Measurements from ENCODE around the gene ABO. TPM values are rescaled to one million over a fixed set of nuclear protein-coding genes. Genes with fewer than 3 reads are reported as not detected.
"Not testable (repeated sequence)": the region's sequence is repeated elsewhere in the genome, so short reads cannot be mapped to it uniquely, and the experiment has no call there.

Gene ABO
- total and polyA plus RNA-seq, 8 donors: 0.72 to 67.1 (median 4.1) TPM

DNA sequence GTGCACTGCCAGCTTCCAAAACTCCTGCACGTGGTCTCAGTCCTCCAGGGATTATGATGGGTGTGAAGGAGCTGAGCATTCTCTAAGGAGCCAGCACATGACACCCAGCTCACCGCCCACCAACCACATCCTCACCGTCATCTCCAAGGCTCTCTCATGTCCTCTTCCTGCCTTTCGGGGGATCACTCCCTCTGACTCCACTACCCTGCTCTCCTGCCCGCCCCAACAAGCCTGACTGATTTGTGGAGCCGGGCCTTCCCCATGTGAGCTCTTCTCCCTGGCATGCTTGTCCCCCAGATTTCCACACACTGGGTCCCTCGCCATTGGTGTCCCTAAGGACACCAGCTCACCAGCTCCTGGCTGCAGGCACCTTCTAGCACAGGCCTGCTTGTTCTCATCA lies 1.9 kb downstream of the ABO start:
- H3K27me3 ChIP-seq: peaks cover 0 to 72% (median 28%) of the 10 kb centered on the region in 3 donors
- H3K9me3 ChIP-seq: peaks cover 0 to 9% (median 7%) of the 10 kb centered on the region in 4 donors
- H3K4me3 ChIP-seq: peak overlapping the region in 1 of 4 donors; percentile 64
- WGBS, 5 donors: 76 to 87% (median 78%) methylated on average over 7 of the region's 7 CpGs
- peaks cover 8 to 18% (median 16%) of the 10 kb centered on the region in 4 donors for H3K4me1 ChIP-seq
- H3K36me3 ChIP-seq: no peaks in the 10 kb centered on the region
- no peak for TF ChIP-seq EP300 (IDR thresholded peaks at IDR 0.05)
- no peak for TF ChIP-seq POLR2AphosphoS5 (IDR thresholded peaks at IDR 0.05)
- no peak for TF ChIP-seq POLR2A (IDR thresholded peaks at IDR 0.05)
- TF ChIP-seq, protein P1, sequence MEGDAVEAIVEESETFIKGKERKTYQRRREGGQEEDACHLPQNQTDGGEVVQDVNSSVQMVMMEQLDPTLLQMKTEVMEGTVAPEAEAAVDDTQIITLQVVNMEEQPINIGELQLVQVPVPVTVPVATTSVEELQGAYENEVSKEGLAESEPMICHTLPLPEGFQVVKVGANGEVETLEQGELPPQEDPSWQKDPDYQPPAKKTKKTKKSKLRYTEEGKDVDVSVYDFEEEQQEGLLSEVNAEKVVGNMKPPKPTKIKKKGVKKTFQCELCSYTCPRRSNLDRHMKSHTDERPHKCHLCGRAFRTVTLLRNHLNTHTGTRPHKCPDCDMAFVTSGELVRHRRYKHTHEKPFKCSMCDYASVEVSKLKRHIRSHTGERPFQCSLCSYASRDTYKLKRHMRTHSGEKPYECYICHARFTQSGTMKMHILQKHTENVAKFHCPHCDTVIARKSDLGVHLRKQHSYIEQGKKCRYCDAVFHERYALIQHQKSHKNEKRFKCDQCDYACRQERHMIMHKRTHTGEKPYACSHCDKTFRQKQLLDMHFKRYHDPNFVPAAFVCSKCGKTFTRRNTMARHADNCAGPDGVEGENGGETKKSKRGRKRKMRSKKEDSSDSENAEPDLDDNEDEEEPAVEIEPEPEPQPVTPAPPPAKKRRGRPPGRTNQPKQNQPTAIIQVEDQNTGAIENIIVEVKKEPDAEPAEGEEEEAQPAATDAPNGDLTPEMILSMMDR (IDR thresholded peaks at IDR 0.05): no peak
- peak in 1 of 2 donors; percentile 24 for DNase-seq
- intact Hi-C loops (cut with DNase I; ENCODE audit: low total_unique reads): no loop called here
- H3K27ac ChIP-seq: no peak overlapping the region

DNA sequence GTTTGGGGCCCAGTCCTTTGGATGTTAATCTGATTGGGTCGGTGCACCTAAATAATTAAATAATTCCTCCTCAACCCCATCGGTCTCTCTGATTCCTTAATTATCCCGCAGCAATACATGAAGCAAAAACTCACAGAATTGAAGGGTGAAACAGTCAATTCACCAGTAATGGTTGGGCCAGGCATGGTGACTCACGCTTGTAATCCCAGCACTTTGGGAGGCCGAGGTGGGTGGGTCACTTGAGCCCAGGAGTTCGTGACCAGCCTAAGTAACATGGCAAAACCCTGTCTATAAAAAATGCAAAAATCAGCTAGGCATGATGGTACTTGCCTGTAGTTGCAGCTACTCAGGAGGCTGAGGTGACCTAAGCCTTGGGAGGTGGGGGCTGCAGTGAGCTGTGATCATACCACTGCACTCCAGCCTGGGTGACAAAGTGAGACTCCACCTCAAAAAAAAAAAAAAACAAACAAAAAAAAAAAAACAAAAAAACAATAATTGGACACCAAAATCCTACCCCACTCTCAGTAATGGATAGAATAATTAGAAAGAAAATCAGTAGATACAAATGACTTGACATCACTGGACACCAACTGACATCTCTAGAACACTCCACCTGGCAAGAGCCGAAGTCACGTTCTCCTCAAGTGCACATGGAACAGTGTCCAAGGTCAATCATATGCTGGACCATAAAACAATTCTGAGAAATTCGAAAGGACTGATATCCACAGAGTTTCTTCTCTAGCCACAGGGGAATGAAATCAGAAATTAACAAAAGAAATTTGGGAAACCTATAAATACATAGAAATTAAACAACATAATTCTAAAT lies 5.3 kb downstream of the ABO start:
- TF ChIP-seq POLR2AphosphoS5 (IDR thresholded peaks at IDR 0.05): no peak
- no peak for TF ChIP-seq POLR2A (IDR thresholded peaks at IDR 0.05)
- TF ChIP-seq, protein P1 (IDR thresholded peaks at IDR 0.05): no peak
- no peak for TF ChIP-seq EP300 (IDR thresholded peaks at IDR 0.05)
- no peaks in the 10 kb centered on the region for H3K9me3 ChIP-seq
- no peak overlapping the region for H3K4me3 ChIP-seq
- no peaks in the 10 kb centered on the region for H3K36me3 ChIP-seq
- peaks cover 0 to 6% (median 4%) of the 10 kb centered on the region in 4 donors for H3K4me1 ChIP-seq
- H3K27me3 ChIP-seq: peaks cover 0 to 38% (median 6%) of the 10 kb centered on the region in 3 donors
- intact Hi-C loops (cut with DNase I; ENCODE audit: low total_unique reads): loop anchor here (10.0 kb wide), 1 partner anchor 75 kb away; no protein-coding TSS in a partner anchor
- no peak for DNase-seq
- no peak overlapping the region for H3K27ac ChIP-seq
- WGBS, 5 donors: 64 to 75% (median 70%) methylated on average over 9 of the region's 9 CpGs

DNA sequence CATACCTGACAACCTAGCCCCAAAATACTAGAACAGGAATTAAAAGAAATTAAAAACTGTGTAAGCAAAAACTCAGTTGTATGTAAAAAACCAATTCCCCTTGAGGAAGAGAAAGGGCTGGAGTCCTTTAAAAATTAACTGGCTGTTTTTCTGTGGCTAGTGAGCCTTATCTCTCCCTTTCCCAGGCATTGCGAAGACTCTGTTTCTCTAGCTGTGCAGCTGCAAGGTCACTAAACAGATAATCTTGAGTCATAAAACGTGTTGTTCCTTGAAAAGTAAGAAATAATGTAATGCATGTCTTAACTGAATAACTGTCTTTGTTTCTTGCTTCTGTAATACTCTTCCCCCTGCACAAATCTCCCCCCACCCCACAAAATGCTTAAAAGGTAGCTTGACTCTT lies 5.9 kb downstream of the ABO start:
- H3K4me1 ChIP-seq, H3K36me3 ChIP-seq, H3K4me3 ChIP-seq, H3K27ac ChIP-seq, H3K9me3 ChIP-seq, DNase-seq: not testable (repeated sequence)
- intact Hi-C loops (cut with DNase I; ENCODE audit: low total_unique reads): loop anchor here (10.0 kb wide), 1 partner anchor 74 kb away; no protein-coding TSS in a partner anchor
- peaks cover 0 to 32% (median under 1%) of the 10 kb centered on the region in 3 donors for H3K27me3 ChIP-seq
- WGBS, 5 donors: 28 to 49% (median 34%) methylated on average over 2 of the region's 2 CpGs

DNA sequence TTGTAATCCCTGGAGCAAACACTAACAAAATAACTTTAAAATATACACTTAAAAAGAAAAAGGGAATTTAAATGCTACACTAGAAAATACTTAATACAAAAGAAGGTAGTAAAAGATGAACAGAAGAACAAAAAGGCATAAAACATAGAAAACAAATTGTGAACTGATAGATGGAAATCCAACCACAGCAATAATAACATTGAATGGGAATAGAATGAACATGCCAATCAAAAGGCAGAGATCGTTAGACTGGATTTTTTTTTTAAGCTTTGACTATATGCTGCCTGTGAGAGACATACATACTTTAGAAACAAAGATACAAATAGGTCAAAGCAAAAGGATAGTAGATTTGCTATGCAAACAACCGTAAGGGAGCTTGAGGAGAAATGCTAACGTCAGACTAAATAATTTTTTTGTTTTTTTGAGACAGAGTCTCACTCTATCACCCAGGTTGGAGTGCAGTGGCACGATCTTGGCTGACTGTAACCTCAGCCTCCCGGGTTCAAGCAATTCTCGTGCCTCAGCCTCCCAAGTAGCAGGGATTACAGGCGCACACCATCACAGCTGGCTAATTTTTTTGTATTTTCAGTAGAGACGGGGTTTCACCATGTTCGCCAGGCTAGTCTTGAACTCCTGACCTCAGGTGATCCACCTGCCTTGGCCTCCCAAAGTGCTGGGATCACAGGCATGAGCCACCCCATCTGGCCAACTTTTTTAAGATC lies 6.5 kb downstream of the ABO start:
- no peak for DNase-seq
- Histone ChIP-seq H3K9me3 (no peaks in the 10 kb centered on the region), H3K27me3 (peaks cover 0 to 26% (median 0%) of the 10 kb centered on the region in 3 donors), H3K27ac (no peak overlapping the region), H3K4me1 (peaks cover 0 to 5% (median 0%) of the 10 kb centered on the region in 4 donors), H3K36me3 (no peaks in the 10 kb centered on the region), H3K4me3 (no peak overlapping the region)
- TF ChIP-seq, protein P1 (IDR thresholded peaks at IDR 0.05): no peak
- TF ChIP-seq EP300 (IDR thresholded peaks at IDR 0.05) (no peak), POLR2AphosphoS5 (IDR thresholded peaks at IDR 0.05) (no peak), POLR2A (IDR thresholded peaks at IDR 0.05) (no peak)
- intact Hi-C loops (cut with DNase I; ENCODE audit: low total_unique reads): loop anchor here (10.0 kb wide), 1 partner anchor 74 kb away; no protein-coding TSS in a partner anchor
- 59 to 70% (median 66%) methylated on average over 9 of the region's 9 CpGs for WGBS, 5 donors
